Limb (tissue), 2 donors: Measurements from ENCODE around the gene KLHL5.
"Not testable (repeated sequence)": the region's sequence is repeated elsewhere in the genome, so short reads cannot be mapped to it uniquely, and the experiment has no call there.

Experiments
- DNase-seq, 2 donors: peaks; one replicate each; pipeline ENCODE4 v3.0.0-alpha.2; 2016; ENCODE audit errors: extremely low spot score in 2 of 2

KLHL5 gene

GRCh38 chr4:39062094-39062769 is at the start of gene KLHL5:
Gene KLHL5, plus strand, starts transcription at chr4:39062232. Its CDS starts 421 bp downstream, at chr4:39062653.
- peak in 1 of 2 donors; percentile 18 for DNase-seq

- no peak for DNase-seq
Measured at GRCh38 chr4:39014028-39014427, 48.0 kb upstream of the KLHL5 start.

- DNase-seq, result no peak
Measured at GRCh38 chr4:39020130-39020529, 41.9 kb upstream of the KLHL5 start.

- DNase-seq, result no peak
Measured at GRCh38 chr4:39021631-39022030, 40.4 kb upstream of the KLHL5 start.

- DNase-seq, result no peak
Measured at GRCh38 chr4:39022241-39022640, 39.8 kb upstream of the KLHL5 start.

GRCh38 chr4:39023059-39023458 is 39.0 kb upstream of the KLHL5 start:
- DNase-seq, result no peak

- no peak for DNase-seq
Measured at GRCh38 chr4:39024311-39024865, 37.6 kb upstream of the KLHL5 start.

- DNase-seq, result no peak
Measured at GRCh38 chr4:39025552-39026085, 36.4 kb upstream of the KLHL5 start.

GRCh38 chr4:39026096-39026495 is 35.9 kb upstream of the KLHL5 start:
- no peak for DNase-seq

- no peak for DNase-seq
Measured at GRCh38 chr4:39029752-39030694, 32.0 kb upstream of the KLHL5 start.

- DNase-seq, result no peak
Measured at GRCh38 chr4:39030725-39031124, 31.3 kb upstream of the KLHL5 start.

- DNase-seq, result not testable (repeated sequence)
Measured at GRCh38 chr4:39031590-39032020, 30.4 kb upstream of the KLHL5 start.

- DNase-seq, result no peak
Measured at GRCh38 chr4:39032218-39033085, 29.6 kb upstream of the KLHL5 start, which contains the start of gene TMEM156. Gene TMEM156, minus strand, starts transcription at chr4:39032409. Its CDS starts 96 bp downstream, at chr4:39032313.

- no peak for DNase-seq
Measured at GRCh38 chr4:39036172-39036571, 25.9 kb upstream of the KLHL5 start.

- no peak for DNase-seq
Measured at GRCh38 chr4:39037491-39037825, 24.6 kb upstream of the KLHL5 start.

- DNase-seq, result no peak
Measured at GRCh38 chr4:39037941-39038340, 24.1 kb upstream of the KLHL5 start.

- no peak for DNase-seq
Measured at GRCh38 chr4:39039108-39039507, 22.9 kb upstream of the KLHL5 start.

GRCh38 chr4:39042366-39042765 is 19.7 kb upstream of the KLHL5 start:
- DNase-seq, result no peak

GRCh38 chr4:39043058-39043860 is 18.8 kb upstream of the KLHL5 start:
- no peak for DNase-seq

- peak in 1 of 2 donors; percentile 12 for DNase-seq
Measured at GRCh38 chr4:39043861-39044363, 18.1 kb upstream of the KLHL5 start.
